ENCODE results near the gene ATAD2B.

DNA sequence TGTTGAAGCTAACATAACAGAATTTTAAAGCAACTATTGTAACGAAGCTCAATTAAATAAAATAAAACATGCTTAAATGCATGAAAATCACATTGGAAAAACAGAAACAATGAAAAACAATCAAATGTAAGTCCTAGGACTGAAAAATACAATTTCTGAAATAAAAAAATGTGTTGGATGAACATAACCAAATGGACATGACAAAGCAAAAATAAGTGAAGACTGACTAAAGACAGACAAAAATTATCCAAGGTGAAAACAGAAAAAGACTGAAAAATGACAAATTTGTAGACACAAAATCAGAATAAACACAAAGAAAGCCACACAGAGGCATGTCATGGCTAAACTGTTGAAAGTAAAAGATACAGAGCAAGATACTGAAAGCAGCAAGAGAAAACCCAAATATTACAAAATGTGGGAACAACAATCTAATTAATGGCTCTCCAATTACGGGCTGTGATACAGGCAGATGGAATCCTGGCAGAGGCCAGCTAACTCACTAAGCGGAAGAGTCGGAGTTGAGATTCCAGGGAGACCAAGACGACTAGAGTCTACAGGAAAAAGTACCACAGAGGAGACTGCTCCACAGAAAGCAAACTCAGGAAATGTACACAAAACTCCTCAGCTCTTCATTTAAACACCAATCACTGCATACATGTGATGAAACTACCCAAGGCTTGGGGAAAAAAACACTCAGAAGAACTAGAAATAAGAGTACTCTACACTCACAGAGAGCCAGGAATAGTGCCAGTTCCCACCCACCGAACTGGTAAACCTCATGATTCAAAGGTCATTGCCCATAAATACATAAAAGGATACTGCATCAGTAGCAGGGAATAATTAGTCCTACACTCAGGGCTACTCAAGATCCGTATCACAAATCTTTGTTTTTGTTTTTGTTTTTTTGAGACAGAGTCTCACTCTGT, 83.6 kb downstream of the ATAD2B start:
- TF ChIP-seq POLR2A (IDR thresholded peaks at IDR 0.05) = no peak
- TF ChIP-seq CTCF (IDR thresholded peaks at IDR 0.05) = no peak
- TF ChIP-seq POLR2AphosphoS5 (IDR thresholded peaks at IDR 0.05) = no peak
- TF ChIP-seq EP300 (IDR thresholded peaks at IDR 0.05) = no peak

Measured in sigmoid colon (tissue), 4 donors.